Measurements from ENCODE around the gene COL10A1.

Gene COL10A1

DNA sequence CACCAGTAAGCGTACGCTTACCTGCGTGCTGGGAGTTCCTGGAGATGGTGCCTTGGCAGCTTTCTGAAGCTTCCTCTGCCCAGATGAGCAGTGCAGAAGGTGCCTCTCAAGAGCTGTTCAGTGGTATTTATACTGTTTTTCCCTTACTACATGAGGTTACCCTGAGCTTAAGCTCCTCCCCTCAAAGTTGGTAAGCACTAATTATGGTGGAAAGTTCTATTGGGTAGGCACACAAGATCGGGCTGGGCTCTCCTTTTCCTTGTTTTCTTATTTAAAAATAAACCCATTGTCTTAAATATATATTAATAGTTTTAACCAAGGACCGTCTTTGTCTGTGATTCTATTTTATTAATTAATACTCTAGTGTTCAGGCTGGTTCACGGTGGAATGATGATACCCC is at the start of gene COL10A1:
COL10A1 (minus strand) TSS at position 101 of the 400 bp plus-strand sequence. CDS start 640 bp downstream, outside the sequence.
- DNase-seq: no peak

DNA sequence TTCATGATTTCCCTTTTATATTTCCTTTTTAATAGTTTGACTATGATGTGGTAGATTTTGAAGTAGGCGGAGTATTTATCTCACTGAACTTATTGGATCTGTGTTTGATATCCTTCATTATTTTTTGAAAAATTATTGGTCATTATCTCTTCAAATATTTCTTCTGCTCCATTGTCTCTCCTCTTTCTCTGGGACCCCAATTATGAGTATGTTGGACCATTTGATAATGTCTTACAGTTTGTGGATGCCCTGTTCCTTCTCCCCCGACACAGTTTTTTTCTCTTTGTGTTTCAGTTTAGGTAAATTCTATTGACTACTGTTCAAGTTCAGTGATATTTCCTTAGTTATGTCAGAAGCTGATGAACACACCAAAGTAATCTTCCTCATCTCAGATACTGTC is 49.4 kb upstream of the COL10A1 start:
- DNase-seq: no peak

DNA sequence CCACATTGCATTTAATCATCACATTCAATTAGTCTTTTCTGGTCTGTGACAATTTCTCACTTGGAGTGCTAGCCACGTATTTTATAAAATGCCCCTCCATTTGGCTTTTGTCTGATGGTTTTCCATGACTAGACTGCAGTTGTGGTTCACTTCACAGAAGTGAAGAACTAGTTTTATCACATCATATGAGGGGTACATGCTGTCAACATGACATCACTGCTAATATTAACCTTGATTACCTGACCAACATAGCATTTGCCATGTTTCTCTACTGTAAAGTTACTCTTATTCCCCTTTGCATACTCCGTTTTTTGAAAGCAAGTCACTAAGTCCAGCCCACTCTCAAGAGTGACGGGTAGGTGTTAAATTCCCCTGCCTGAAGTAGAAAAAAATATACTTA is 48.0 kb upstream of the COL10A1 start:
- no peak for DNase-seq

DNA sequence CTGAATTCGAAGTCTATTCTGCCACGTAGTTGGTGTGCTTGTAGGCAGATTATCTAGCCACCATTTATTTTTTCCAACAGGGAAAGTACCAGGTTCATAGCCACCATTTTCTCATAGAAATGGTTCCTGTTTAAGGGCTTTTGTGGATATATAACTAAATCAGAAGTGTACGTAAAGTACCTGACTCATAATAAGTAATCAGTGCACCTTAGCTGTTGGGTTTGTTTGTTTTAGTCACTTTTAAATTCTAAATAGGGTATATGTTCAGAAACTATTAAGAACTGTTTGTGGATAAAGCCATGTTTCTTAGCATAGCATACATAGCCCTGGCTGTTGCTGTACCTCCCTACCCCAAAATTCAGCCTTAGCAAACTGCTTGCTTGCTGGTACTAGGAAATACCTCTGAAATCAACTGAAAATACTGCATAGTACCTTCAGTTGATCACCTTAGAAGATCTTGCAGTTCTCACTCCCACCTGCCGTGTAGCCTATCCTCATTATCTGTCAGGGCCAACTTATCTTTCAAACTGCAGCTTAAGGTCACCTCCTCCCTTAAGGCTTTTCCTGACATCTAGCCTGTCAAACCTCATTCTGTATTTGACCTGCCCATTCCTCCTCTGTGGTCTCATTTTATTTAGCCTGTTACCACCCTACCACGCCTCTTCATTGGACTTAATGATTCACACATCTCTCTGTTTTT is 44.6 kb upstream of the COL10A1 start:
- no peak for DNase-seq

DNA sequence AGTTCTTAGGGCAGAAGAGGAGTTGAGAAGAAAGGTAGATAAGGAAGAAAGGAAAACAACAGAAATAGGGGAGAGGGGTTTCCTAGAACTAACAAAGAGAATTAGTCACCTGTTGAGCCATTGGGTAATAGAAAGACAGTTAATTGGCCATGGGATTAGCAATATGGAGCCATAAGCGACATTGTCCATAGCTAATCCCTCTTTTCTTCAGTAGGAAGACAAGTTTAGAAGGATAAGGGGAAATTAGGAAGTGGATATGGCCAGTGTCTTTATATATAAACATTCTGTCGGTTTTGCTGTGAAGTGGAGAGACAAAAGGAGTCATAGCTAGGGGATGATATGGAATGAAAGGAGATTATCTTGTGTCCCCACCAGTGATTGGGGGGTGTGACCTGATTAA is 43.9 kb upstream of the COL10A1 start:
- no peak for DNase-seq

- no peak for DNase-seq
Measured at GRCh38 chr6:116168148-116168547, 42.2 kb upstream of the COL10A1 start.

GRCh38 chr6:116166369-116166768 is 40.4 kb upstream of the COL10A1 start:
- DNase-seq: no peak

GRCh38 chr6:116165596-116165995 is 39.7 kb upstream of the COL10A1 start:
- DNase-seq: no peak

DNA sequence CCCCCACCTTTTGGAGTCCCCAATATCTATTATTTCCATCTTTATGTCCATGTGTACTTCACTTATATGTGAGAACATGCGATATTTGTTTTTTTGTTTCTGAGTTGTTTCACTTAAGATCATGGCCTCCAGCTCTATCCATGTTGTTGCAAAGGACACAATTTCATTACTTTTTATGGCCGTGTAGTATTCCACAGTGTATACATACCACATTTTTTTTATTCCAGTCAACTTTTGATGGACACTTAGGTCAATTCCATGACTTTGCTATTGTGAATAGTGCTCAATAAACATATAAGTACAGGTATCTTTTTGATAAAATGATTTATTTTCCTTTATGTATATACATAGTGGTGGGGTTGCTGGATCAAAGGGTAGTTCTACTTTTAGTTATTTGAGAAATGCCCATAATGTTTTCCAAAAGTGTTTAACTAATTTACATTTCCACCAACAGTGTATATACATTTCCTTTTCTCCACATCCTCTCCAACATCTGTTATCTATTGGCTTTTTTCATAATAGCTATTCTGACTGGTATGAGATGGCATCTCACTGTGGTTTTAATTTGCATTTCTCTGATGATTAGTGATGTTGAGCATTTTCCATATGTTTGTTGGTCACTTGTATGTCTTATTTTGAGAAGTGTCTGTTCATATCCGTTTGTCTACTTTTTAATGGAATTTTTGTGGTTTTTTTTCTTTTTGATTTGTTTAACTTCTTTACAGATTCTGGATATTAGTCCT is 34.0 kb upstream of the COL10A1 start:
- DNase-seq: no peak

GRCh38 chr6:116158641-116159040 is 32.7 kb upstream of the COL10A1 start:
- no peak for DNase-seq

GRCh38 chr6:116157391-116157790 is 31.5 kb upstream of the COL10A1 start:
- DNase-seq: no peak

DNA sequence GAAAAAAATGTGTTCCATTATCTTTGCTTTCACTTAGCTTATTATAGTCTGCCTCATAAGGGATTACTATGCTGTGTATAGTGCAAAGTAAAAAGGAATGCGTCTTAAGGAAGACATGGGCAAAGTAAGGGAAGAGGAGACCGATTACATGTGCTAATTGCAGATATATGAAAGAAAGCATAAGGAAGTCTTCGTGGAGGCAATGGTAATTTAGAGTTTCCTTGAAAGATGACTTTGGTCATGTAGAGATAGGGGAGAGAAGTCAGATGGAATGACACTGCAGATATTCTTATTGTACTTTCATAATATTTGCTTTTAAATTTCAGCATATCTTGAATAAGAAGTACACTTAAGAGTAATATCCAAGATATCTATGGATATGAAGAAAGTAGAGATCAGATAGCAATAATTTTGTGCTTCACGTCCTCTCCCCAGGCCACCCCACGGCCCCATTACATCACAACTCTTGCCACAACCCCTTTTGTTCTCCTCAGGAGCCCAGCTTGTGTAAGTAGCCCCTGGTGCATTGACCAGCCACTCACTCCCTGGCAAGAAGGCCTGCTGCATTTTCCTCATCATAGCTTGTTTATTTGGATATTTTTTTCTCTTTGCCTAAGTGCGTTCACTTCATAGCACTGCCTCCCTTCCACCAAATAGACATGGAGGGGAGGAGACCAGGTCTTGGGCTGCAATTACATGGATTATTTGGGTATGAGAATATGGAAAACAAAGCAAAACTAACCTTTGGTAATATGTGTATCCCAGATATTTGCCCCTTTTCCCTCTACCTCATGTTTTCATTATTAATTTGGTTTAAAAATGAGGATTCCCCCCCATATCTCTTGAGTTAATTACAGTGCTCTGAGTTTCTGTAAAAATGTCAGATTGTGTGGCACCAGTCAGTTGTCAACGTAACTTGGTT is 30.7 kb upstream of the COL10A1 start:
- DNase-seq: no peak

DNA sequence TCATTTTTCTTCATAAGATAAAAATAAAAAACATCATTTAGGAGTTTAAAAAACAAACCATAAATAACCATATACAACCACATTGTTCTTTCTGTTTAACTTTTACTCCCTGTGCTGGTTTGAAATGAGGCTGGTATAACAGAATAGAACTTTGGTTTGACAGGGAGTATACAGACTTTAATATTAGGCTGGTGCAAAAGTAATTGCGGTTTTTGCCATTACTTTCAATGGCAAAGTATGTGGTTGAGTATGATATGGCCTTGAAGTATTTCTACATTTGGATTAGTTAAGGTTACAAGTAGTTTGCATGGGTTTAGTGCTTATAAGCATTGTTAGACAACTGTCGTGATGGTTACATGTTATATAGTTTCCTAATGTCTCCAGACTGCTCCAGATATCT is 29.0 kb upstream of the COL10A1 start:
- no peak for DNase-seq

DNA sequence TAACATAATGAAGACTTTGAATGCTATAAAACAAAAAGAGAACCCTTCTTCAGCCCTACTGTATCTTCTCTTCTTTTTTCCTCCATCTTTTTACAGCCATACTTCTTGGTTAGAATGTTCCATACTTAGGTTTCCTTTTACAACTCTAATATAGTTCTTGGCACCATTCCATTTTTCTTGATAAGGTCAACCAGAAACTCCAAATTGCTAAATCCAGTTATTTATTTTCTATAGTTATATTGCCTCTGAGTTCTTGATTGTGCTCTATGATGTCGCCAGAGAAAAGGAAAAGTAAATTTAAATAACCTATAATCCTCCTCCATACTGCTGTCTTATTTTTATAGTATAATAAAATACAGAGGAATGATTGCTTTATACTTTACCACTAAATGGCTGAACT is 26.7 kb upstream of the COL10A1 start:
- DNase-seq: no peak

DNA sequence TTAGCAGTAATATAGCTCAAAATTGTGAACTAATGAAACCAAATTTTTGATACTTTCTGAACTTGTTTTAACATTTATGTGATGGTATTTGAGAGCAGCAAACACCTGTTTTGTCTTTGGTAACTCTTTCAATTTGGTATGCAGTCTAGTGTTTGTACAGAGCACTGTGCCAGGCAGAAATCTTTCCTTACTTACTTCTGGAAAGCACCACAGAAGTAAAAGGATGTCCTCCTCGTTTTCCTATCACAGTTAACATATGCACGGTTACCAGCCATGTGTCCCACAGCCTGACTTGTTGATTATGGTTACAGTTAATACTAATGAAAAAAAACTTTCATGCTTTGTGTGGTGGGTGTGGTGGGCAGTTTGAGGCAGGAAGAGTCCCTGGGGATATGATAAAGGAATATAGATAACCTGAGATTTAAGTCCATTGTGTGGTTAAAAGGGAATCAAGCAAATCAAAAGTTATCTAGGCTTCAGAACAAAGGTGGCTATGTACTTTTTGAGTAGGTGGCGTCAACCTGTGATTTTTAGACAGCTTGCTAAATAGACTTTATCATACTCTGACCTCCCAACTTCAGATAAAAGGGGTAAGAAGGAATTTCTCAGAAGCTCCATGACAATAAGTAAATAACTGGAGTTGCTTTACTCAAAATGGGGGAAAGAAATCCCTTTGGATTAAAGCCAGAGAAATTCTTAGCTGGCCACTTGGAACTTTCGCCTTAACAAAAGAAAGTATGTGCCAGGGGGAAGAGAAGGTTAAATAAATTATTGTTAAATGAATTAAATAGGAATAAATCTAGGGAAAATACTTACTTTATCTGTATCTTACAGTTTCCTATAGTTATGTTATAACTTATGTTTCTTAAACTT is 20.1 kb upstream of the COL10A1 start:
- DNase-seq: no peak

DNA sequence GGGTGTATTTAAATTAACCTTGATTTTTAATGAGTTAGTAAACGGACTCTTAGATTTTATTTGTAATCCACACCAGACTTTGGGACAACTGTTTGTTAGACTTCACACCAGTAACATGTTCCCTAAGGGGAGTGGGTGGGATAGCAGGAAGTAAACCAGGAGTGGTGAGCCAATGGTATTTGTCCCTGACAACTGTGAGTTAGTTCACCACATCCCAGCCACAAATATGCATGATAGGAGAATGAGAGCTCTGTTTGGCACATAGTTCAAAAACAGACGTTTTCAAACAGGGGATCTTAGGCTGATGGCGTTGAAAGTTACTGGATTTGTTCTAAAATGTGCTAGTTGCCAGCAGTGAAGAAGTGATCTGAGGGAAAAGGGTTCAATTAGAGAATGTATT is 18.7 kb upstream of the COL10A1 start:
- DNase-seq: no peak

GRCh38 chr6:116139917-116140316 is 14.0 kb upstream of the COL10A1 start:
- no peak for DNase-seq

DNA sequence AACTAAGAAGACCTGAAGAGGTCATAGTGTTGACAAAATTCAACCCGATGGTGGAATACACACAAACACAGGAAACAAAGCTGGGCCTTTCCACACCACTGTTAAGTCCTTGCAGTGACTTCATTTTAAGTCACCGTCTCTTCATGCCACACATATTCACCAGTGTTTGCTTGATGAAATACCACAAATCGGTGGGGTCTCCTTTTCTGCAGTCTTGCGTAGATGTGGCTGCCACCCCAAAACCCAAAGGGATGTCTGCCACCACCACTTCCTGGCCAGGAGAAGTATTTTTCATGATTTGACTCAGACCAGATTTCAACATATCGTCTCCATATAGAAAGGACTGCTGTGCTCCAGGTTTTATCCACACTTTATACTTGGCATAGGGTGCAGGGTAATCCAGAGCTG is 11.0 kb upstream of the COL10A1 start:
- DNase-seq: no peak

DNA sequence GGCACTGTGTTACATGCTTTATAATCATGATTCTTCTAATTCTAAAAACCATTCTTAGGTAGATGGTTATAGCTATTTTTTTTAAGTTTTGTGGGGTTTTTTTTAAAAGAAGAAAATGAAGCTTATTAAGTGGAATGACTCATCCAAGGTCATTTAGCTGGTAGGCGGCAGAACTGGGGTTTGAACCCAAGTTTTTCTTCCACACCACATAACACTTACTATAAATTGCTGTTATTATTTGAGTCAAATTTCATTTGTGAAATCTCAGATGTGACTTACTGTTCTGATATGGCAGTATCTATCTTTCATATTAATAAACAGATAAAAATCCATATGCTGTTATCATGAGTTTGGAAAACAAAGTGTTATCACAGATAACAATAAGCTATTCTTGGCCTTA is 10.4 kb upstream of the COL10A1 start:
- DNase-seq: no peak

DNA sequence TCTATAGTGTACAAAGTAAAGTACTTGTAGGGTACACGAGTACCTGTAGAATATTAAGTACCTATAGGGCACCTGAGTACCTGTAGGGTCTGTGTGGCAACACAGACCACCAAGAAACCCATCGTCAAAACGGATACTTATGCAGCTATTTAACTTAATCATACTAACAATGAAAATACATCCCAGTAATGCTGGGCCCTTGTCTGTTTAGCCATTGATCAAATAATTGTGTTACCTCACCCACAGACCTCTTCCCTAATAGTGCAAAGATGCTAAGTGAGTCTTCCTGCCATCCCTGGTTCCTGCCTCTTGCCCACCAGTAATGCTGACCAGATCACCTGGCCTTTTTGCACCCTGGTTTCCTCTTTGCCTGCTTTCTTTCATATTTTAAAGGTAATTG is 7.5 kb upstream of the COL10A1 start:
- no peak for DNase-seq

DNA sequence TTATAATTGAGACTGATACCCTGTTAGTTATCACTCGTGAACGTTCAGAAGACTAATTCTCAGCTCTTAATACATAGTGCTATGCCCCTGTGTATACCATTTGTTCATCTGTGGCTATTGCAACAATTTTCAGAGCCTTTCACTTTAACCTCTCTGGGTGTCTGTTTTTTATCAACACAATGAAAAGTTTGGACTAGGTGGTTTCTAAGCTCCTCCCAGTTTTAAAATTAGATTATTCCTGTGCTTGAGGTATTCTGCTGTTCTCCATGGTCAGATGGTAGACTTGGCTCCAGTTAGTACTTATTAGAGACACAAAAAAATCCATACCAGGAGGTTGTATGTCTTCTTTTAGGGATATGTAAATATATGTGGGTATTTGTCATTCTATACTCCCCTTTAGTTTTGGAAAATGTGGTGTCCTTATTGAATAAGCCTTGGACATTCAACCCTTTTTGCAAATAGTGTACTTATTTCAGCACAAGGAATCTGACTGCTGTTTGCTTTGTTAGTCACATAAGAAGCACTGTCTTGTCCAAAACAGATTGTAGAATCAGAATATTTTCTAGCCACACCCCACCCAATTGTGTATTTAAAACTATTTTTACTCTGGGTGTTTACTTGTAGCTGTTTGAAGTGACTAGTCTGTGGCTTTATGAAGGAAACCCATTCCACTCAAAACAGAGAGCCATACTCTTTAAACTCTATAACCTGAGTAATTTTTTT is 2.0 kb upstream of the COL10A1 start:
- no peak for DNase-seq

GRCh38 chr6:116120430-116120829 is 5.5 kb downstream of the COL10A1 start:
- no peak for DNase-seq

Data from GOT3 (cell line).